RWPE2 (cell line): ENCODE data around the gene HK3.

Source experiments
- ATAC-seq: fragments of 200-7000 bp; cut with Tn5 transposase; 3 replicates; pipeline ENCODE4 v1.9.1; 2021; ENCODE audit warnings: low read depth
- DNase-seq: peaks from one replicate; pipeline ENCODE4 v3.0.0-alpha.2; 2020; ENCODE audit warnings: low spot score
- H3K27ac ChIP-seq: fragments of 450-650 bp; 2 replicates; pipeline ENCODE4 v1.5.1; 2017; ENCODE audit warnings: mild to moderate bottlenecking; ENCODE audit not compliant: poor library complexity, severe bottlenecking
- H3K27me3 ChIP-seq: fragments of 250-450 bp; sonication (Bioruptor Pico); 2 replicates; pipeline ENCODE4 v1.5.1; 2021; ENCODE audit warnings: mild to moderate bottlenecking, moderate library complexity; ENCODE audit not compliant: insufficient read depth, poor library complexity, severe bottlenecking
- H3K36me3 ChIP-seq: fragments of 250-450 bp; sonication (Bioruptor Pico); 2 replicates; pipeline ENCODE4 v1.5.1; 2020; ENCODE audit warnings: low read depth, mild to moderate bottlenecking, moderate library complexity
- H3K4me1 ChIP-seq: fragments of 250-450 bp; sonication (Bioruptor Pico); 2 replicates; pipeline ENCODE4 v1.5.1; 2021; ENCODE audit warnings: mild to moderate bottlenecking, moderate library complexity; ENCODE audit not compliant: insufficient read depth, poor library complexity, severe bottlenecking
- H3K4me3 ChIP-seq: fragments of 250-450 bp; sonication (Bioruptor Pico); 2 replicates; pipeline ENCODE4 v1.5.1; 2021; ENCODE audit warnings: mild to moderate bottlenecking, moderate library complexity; ENCODE audit not compliant: severe bottlenecking
- H3K9me3 ChIP-seq: fragments of 250-450 bp; sonication (Bioruptor Pico); 2 replicates; pipeline ENCODE4 v1.5.1; 2021; ENCODE audit warnings: mild to moderate bottlenecking, moderate library complexity; ENCODE audit not compliant: severe bottlenecking
- CTCF ChIP-seq: fragments of 450-650 bp; IDR thresholded peaks from one replicate; pipeline ENCODE4 v1.5.1; 2017; ENCODE audit warnings: mild to moderate bottlenecking, moderate library complexity; ENCODE audit not compliant: poor library complexity, severe bottlenecking

HK3 gene

DNA sequence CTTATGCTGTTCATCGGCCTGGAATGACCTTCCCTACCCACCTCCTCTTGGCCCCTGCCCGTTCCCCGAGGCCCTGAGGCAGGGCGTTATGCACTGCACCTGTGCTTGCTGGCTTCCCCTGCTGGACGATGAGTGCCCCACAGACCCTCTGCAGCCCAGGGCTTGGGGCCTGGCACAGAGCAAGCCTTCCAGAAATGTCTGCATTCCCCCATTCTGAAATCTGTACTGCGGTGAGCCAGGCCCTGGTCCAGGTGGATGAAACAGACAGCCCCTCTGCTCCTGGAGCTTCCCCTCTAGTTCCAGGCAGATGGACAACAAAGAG is 53.8 kb downstream of the HK3 start:
- peak; percentile 24; the same call in 2 of the 3 replicates for ATAC-seq
- H3K27ac ChIP-seq: no peak overlapping the region
- DNase-seq: no peak
- no peak for TF ChIP-seq CTCF
- H3K27me3 ChIP-seq: peaks cover 6% of the 10 kb centered on the region
- H3K36me3 ChIP-seq: no peaks in the 10 kb centered on the region
- no peaks in the 10 kb centered on the region for H3K4me1 ChIP-seq
- H3K4me3 ChIP-seq: no peak overlapping the region
- no peaks in the 10 kb centered on the region for H3K9me3 ChIP-seq

GRCh38 chr5:176844706-176845391 is 54.3 kb downstream of the HK3 start:
- Histone ChIP-seq H3K4me3 (no peak overlapping the region), H3K27ac (no peak overlapping the region), H3K27me3 (peaks cover 6% of the 10 kb centered on the region), H3K36me3 (no peaks in the 10 kb centered on the region), H3K4me1 (no peaks in the 10 kb centered on the region), H3K9me3 (no peaks in the 10 kb centered on the region)
- ATAC-seq: peak; percentile 81
- no peak for DNase-seq
- TF ChIP-seq CTCF: no peak

- TF ChIP-seq CTCF: no peak
- DNase-seq: no peak
Measured at GRCh38 chr5:176844281-176844680, 54.9 kb downstream of the HK3 start.

GRCh38 chr5:176843673-176844072 is 55.5 kb downstream of the HK3 start:
- H3K27me3 ChIP-seq: peaks cover 6% of the 10 kb centered on the region
- H3K27ac ChIP-seq: no peak overlapping the region
- H3K9me3 ChIP-seq: no peaks in the 10 kb centered on the region
- no peak for DNase-seq
- H3K4me1 ChIP-seq: no peaks in the 10 kb centered on the region
- TF ChIP-seq CTCF: no peak
- H3K36me3 ChIP-seq: no peaks in the 10 kb centered on the region
- no peak for ATAC-seq
- H3K4me3 ChIP-seq: no peak overlapping the region

More at GRCh38 chr5:176844281-176844680, 54.9 kb downstream of the HK3 start:
- Histone ChIP-seq H3K4me3 (no peak overlapping the region), H3K9me3 (no peaks in the 10 kb centered on the region), H3K27me3 (peaks cover 6% of the 10 kb centered on the region), H3K36me3 (no peaks in the 10 kb centered on the region), H3K4me1 (no peaks in the 10 kb centered on the region), H3K27ac (no peak overlapping the region)
- no peak for ATAC-seq

- H3K36me3 ChIP-seq: no peaks in the 10 kb centered on the region
- ATAC-seq (peak; percentile 95), DNase-seq (peak; percentile 92)
- no peaks in the 10 kb centered on the region for H3K4me1 ChIP-seq
- H3K27ac ChIP-seq: no peak overlapping the region
- peaks cover 16% of the 10 kb centered on the region for H3K27me3 ChIP-seq
- no peak overlapping the region for H3K4me3 ChIP-seq
- no peak for TF ChIP-seq CTCF
- no peaks in the 10 kb centered on the region for H3K9me3 ChIP-seq
Measured at GRCh38 chr5:176837707-176838115, 61.4 kb downstream of the HK3 start.
